Body of pancreas (tissue), 4 donors: ENCODE results near the gene CD4.

Experiments used
- POLR2A ChIP-seq, 3 donors: fragments of 450-650 bp; IDR thresholded peaks; one replicate each; pipeline ENCODE4 v1.6.1; 2016; ENCODE audit warnings: antibody characterized with exemption in 3 of 3, mild to moderate bottlenecking in 2 of 3
- TF ChIP-seq, protein P1 (sequence below), 7 experiments: fragments of 450-650 bp in 4 of 7; fragments of 200-600 bp in 3 of 7; sonication (generic) in 3 of 7; IDR thresholded peaks; one replicate each; pipeline ENCODE4 v1.5.1; 2016 to 2019; ENCODE audit warnings: antibody characterized with exemption in 7 of 7

DNA sequence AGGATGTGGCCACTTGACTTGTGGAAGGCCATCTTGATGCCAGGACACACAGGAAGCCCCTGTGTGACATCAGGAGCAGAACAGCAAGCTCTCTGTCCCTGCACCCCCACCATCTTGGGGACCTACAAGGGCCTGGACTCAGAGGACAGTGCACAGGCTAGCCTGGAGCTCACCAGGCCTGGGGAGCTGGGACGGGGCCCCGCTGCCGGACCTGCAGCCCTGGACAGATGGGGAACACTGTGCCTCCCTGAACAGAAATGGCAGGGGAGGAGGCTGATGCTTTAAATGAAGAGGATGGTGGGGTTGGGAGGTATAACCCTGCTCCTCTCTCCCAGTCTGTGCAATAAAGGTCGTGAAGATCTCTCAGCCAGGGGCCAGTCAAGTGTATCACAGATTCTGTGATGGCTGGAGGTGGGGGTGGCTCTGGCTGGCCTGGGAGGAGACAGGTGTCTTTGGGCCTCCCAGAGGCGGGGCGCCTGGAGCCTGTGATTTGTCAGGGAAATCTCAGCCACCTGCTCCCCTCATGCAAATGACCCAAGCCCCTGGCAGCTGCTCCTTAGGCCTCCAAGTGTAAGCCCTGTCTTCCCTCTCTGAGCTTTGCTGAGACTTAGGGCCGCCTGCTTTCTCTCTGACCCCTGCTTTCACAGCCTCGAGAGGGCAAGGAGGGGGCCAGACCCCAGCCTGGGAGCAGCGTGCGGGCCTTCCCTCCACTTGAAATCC, 50.3 kb downstream of the CD4 start:
- TF ChIP-seq, protein P1, sequence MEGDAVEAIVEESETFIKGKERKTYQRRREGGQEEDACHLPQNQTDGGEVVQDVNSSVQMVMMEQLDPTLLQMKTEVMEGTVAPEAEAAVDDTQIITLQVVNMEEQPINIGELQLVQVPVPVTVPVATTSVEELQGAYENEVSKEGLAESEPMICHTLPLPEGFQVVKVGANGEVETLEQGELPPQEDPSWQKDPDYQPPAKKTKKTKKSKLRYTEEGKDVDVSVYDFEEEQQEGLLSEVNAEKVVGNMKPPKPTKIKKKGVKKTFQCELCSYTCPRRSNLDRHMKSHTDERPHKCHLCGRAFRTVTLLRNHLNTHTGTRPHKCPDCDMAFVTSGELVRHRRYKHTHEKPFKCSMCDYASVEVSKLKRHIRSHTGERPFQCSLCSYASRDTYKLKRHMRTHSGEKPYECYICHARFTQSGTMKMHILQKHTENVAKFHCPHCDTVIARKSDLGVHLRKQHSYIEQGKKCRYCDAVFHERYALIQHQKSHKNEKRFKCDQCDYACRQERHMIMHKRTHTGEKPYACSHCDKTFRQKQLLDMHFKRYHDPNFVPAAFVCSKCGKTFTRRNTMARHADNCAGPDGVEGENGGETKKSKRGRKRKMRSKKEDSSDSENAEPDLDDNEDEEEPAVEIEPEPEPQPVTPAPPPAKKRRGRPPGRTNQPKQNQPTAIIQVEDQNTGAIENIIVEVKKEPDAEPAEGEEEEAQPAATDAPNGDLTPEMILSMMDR (IDR thresholded peaks at IDR 0.05), result no peak
- no peak for TF ChIP-seq POLR2A (IDR thresholded peaks at IDR 0.05)
